Stimulated activated CD8-positive, alpha-beta memory T cell treated with anti-CD3 and anti-CD28 coated beads, Interleukin-15, amount 100 ng/mL, for 1 hour (primary cell): ENCODE measurements around the gene NPR3.

Experiments used
- DNase-seq: peaks from one replicate; pipeline ENCODE4 v3.0.0-alpha.2; 2020; ENCODE audit warnings: low read depth

NPR3 gene

DNA sequence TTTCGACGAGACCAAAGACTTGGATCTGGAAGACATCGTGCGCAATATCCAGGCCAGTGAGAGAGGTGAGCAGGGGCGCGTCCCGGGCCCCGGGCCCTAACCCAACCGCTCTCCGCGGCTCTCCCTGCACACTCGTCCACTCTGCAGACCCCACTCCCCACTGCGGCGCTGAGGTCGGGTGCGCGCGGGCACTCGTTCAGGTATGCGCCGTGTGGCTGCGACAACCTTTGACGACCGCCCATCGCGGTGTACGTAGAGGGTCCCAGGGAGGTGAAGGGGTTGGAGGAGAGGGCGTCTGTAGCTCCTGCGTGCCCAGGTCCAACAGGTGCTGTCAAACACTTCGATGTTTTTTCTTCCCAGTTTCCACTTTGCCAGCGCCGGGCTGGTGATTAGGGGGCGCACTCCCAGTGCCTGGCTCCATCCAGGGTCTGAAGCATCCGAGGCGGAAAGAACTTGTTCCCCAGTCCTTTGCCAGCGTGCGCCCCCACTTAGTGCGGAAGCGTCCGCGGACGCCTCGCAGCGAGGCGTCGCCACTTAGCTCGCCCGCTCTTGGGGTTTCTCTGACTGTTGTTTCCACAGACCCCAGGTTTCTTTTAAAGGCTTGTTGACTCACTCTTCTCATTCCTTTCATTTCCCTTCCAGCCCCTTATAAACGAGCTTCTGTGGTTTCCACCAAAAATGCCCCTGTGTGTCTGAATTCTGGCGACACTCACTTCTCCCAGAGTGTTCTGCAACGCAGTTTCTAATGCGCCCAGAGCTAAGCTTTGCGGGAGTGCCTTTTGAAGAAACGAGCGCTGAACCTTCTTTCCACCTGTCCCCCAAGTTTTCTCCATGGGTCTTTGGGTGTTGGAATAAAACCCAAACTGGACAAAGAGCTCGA, 1.6 kb downstream of the NPR3 start:
- no peak for DNase-seq

DNA sequence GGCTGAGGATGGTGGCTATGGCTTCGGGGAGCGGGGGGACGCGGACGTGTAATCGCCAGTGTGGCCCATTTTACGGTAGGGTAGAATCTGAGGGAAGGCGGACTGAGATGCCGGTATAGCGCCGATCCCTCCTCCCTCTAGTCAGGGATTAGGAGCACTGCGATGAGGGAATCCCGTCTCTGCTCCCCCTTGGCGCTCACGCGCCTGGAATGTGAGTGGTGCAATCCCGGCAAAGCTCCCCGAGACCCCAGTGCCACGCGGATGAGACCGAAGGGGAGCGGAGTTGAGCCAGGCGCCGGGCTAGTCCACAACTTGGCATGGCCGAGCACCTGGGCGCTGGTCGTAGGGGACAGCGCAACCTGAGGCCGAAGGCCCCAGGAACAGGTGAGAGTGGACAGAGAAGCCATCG, 2.2 kb downstream of the NPR3 start:
- no peak for DNase-seq

DNA sequence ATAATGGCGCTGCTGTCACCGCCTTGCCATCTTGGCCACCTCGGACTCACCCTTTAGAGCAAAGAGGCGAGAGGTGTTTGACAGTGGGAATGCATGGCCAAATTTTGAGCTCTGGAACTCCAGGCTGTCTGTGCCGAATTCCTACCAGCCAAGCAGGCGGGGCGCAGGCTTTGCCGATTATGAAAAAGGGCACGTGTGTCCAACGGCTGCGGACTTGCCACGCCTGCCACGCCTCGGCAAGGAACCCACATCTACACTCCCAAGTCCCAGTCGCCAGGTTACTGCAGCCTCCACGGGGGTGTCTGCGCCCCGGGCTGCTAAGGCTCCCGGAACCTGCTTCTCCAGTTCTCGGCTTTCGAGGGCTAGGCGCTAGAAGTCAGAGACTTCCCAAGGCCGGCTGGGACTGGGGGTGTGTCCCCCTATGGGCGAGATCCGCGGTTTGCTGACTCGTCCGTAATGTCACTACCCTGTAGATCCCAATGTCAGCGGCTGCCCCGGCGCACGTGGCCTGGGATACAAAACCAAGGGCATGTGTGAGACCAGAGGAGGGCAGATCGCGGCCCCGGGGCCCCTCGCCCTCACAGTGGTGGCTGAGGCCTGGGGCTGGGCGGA, 2.8 kb downstream of the NPR3 start:
- DNase-seq, result no peak

DNA sequence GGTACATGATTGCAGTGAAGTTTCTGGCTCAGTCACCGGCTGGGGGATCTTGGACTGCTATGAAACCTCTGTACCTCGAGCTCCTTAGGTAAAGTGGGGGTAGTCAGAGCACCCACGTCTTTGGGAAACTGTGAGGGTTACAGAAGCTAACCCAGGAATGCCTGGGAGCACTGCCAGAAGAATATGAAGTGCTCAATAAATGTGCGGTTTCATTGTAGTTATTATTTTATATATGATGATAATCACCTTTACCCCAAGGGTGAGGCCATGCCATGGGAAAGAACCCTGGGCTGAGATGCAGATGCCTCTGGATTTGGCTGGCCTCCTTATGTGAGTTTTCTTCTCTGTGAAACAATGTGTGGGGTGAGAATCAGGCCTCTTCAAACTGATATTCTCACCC, 3.7 kb downstream of the NPR3 start:
- DNase-seq, result no peak

DNA sequence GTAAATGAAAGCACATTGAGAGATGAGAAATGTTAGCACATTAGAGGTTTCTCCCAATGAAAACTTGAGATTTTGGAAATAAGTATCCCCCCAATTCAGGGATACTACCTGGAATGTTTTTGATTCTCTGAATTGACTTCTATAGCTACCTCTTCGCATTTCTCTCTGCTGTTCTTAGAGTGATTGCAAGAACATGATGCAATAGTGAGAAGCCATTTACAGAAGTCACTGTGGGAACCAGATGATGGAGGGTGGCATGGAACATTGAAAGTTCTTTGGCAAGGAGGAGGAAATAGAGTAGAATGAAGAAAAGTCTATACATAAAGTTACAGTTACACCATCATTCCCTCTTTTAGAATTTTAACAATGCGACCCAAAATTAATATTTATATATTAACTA, 9.2 kb downstream of the NPR3 start:
- no peak for DNase-seq

DNA sequence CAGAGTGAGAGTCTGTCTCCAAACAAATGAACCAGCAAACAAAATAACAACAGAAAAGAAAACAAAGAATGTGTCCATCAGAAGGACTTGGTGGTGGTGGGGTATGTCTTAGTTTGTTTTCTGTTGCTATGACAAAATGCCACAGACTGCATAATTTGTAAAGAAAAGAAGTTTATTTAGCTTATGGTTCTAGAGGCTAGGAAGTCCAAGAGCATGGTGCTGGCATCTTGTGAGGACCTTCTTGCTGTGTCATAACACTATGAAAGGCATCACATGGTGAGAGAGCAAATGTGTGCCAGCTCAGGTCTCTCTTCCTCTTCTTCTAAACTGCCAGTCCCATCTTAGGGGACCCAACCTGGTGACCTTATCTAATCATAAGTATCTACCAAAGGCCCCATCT, 10.5 kb downstream of the NPR3 start:
- no peak for DNase-seq

DNA sequence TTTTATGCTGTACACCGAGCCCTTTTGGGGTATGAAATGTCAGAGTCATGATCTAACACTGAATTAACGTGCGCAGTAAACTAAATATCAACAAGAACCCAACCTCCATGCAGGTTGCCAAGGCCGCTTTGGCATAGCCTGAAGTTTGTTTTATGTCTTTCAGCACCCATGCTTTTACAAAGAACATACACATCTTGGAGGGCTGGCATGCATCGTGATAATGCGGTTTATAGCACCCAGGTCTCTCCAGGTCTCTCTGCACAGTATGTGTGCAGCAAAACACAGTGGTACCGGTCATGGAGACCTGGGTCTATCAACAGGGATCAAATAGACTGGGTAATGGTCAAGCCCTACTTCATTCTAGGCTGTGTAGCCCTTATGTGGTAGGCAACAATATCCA, 11.8 kb downstream of the NPR3 start:
- no peak for DNase-seq

DNA sequence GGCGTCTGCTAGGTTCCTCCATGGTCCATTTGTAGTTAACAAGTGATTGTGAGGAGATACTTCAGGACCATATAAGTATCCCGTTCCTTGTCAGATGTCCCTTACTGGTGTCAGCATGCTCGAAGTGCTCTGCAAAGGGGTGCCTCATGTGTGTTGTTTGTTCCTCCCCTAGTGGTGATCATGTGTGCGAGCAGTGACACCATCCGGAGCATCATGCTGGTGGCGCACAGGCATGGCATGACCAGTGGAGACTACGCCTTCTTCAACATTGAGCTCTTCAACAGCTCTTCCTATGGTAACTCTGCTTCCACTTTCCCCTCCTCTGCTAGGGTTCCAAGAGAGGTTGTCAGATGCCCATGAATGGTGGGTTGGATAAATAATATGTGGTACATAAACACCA, 13.4 kb downstream of the NPR3 start:
- DNase-seq, result no peak

DNA sequence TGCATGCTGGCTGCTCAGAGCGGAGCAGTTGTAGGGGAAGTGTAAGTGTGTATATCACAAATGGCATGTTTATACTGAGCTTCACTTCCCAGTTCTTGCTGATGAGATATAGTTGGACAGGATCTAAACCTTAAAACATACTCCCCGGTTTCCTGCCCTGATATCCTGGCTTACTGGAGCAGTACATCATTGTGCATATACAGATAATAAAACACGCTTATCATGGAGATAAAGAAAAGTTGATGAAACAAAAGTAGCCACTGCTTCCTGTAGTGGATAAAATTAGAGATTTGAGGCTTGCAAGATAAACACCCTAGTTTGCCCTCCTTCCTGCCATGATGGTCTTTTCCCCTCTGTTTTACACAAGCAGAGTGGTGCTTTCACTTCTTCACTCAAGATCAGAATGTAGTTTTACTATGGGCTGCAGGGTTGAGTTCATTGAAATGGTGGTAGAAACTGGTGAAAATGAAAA, 15.0 kb downstream of the NPR3 start:
- DNase-seq, result no peak

DNA sequence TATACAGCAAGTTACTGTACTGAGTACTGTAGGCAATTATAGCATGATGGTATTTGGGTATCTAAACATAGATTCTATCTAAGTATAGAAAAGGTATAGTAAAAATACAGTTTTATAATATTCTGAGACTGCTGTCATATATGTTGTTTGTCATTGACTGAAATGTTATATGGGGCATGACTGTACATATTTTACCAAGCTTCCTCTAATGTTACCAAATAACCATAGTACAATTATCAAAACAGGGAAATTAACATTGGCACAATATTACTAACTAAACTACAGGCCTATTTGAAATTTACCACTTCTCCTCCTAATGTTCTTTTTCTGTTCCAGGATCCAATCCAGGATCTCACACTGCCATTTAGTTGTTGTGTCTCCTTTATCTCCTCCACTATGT, 18.5 kb downstream of the NPR3 start:
- no peak for DNase-seq

DNA sequence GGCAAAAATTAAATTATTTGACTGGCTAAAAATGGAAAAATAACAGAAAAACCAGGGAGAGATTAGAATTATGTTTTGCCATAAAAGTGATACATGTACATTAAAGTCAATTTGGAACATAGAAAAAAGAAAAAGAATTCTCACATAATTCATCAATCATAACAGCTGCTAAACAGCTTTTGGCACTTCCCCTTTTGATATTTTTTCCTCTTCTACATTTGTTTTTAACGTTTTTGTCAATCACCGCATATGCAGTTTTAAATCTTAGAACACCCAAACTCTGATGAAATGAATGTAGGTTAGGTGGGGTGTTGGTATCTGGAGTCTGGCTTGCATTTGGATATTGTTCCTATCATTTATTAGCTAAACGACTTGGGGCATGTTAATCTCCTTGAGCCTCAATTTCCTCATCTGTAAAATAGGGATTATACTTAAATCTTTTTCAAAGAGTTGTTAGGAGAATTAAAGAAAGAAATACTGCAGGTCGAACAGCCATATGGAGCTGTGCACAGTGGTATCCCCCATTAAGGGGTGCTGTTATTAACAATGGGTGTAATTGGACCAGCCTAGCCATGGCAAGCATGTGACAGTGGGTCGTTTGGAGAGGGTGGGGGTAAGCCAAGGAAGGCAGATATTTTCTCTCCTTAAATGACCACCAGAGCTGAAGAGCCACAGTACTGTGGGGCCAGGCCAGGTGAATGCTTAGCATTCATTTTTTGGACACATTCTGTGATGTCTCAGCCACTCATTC, 22.6 kb downstream of the NPR3 start:
- no peak for DNase-seq

DNA sequence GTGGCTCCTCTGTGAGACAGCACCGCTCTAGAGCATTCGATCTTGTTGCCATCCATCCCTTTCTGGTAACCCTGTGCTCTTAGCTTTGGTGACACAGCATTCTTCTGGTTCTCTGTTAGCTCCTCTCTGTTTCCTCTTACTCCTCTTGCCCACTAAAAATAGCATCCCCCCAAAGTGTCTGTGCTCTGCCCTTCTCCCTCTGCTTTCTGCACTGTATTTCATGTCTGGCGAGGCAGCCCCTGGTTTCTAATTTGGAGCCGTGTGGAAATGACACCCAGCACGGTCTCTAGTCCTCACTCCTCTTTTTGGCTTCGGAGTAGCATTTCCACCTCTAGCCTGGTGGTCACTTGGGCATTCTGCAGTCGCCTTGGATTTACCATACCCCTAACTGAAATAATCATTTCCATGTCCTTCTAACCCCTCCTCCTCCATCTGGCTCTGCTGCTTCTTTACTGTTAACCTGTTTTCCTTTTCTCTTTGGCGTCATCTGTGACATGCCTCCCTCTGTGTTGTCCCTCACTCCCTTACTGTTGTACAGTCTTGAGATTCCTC, 23.8 kb downstream of the NPR3 start:
- no peak for DNase-seq

DNA sequence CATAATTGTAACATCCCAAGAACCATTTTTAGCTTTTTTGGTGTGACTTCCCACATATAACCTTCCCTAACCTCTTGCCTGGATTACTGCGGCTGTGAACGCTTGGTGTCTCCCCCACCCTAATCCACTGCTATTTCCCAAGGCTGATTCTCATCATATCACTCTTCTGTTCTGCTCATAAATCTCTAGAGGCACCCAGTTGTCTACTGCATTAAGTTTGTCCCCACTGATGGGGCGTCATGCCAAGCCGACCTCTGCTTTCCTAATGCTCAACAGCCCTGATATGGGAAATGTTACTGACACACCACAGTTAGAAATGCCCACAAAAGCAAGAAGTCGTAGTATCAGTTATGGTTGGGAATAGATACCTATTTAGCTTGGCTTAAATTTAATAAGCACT, 24.4 kb downstream of the NPR3 start:
- no peak for DNase-seq

DNA sequence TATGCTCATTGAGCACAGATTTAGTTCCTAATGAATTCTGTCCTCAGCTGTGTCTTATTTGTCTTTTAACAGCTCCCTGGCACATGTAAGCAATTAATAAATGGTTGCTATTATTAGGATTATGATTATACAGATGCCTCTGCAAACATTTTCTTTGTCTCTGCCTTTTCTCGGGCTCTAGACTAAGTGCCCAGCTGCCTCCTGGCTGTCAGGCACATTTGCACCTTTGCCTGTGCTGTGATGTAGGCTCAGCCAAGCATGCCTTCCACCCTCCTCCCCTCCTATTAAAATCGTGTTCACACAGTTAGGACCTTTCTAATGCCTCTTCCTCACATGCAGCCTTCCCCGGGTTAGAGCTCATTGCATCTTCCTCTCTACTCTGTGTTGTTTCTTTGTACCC, 25.7 kb downstream of the NPR3 start:
- DNase-seq, result no peak

DNA sequence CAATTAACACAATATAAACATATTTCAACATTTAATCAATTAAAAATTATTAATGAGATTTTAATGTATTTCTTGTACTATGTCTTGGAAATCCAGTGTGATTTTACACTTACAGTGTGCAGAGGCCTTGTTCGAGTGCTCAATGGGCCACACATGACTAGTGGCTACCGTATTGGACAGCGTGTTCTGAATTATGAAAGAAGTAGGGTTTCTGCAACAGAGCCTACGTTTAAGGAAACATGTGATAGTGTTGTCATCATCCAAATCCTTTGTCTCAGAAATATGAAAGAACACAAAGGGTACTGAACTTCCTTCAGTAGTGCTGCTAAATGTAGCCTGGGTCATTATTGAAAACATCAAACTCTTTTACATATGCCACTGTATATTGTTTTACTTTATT, 29.5 kb downstream of the NPR3 start:
- no peak for DNase-seq

DNA sequence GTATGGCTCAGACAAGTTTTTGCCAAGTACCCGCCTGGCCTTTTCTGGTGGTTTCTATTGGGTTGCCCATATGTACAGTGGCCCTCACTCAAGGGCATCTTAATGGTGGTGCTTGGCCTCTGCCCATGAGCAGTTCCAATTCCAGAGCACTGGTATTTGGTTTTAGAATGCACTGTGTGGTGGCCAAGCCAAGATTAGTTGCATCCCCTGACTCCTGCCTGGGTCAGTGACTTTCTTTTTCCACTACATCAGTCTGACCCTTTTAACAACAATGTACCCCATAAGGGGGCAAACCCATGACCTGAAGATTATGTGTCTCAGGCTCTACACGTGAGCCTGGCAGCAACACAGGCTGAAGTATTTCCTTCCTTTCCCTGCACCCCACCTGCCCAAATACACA, 34.2 kb downstream of the NPR3 start:
- DNase-seq, result no peak

DNA sequence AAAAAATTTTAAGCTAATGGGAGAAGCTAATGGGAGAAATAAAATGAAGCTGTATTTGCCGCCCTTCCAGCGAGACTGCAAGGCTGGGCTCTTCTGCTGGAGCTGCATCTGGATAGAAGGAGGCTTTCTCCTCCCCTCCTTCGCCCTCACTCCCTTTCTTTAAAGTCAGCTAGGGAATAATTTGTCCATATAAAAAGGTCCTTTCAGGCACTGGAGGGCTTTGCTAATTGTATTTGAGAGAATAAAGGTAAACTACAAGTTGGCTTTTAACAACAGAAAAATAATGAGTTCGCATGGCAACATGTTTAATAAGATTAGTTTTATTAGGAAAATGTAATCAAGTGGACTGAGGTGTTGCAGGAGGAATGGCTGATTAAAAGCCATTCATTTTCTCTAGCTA, 41.3 kb downstream of the NPR3 start:
- DNase-seq, result no peak

DNA sequence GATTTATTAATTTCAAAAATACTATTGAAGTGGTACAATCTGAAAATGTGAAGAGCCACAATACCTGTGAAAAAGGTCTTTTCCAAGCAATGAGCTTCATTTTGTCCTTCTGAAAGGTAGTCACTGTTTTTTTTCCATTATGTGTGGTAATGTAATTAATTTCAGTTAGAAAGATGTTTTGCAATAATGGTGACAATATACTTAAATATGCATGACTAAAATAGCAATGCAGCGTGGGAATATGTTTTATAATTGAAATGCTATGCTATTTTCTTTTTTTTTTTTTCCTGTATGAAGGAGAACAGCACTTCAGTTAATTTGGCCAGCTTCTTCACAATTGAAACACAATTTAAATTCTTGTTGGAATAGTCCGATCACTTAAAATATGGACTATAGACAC, 41.9 kb downstream of the NPR3 start:
- DNase-seq, result no peak

DNA sequence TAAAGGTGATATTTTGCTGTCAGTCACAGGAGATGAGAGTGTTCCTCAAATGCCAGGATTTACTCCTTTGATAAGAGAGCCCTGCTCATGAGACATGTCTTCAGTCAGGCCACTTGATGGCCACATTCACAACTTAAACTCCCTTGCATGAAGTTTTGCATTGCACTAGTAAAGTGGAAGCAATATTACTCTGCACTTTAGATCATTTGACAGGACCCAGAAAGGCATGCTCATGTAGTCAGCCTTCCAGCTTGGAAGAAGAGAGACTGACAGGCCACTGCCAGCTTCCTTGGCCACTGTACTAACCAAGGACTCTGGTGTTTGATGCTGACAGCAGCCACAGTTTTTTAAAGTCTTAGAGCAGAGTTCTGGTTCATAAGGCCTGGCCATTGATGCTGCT, 42.6 kb downstream of the NPR3 start:
- no peak for DNase-seq

DNA sequence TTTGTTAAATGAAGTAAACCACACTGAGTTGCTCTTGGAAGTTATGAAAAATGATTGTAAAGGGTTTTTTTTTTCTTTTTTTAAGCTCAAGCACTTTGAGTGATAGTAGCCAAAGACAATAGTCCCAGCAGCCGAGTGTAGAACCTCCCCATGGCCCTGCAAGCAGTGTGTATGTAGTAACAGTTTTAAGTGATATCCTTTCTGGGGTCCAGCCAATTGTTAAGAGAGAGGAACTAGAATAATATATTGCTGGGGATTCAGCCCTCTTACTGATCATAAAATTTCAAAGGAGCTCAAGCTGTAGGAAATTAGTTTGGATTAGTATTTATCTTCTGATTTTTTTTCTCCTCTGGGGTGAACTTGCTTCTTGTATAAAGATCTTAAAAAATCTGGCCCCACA, 43.2 kb downstream of the NPR3 start:
- DNase-seq, result no peak

DNA sequence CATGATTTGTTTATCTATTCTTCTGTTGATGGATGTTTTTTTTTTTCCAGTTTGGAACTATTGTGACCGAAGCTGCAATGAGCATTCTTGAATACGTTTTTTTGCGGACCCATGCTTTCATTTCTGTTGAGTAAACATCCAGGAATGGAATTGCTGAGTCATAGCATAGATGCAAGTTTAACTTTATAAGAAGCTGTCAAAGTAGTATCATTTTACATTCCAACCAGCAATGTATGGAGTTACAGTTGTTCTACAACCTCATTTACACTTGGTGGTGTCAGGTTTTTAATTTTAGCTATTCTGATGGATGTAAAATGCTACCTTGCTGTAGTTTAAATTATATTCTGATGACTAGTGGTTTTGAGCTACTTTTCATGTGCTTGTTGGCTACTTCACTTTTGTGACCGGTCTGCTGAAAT, 49.0 kb downstream of the NPR3 start:
- DNase-seq, result no peak

DNA sequence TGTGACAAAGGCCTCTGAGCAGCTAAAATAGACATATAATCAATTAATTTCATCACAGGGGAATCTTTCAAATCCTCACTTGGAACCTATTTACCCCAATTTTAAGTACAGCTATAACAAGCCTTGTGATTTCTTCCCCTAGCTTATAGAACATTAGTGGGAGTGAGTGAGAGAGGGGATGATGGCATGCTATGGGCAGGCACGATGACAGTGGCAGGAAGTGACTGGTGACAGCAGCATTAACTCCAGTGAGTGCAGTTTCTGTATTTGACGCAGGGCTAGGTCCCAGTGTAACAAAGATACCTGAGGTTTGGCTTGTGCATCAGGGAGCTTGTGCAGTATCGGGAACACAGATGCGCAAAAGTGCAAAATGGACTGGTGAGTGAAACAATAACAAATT, 54.1 kb downstream of the NPR3 start:
- no peak for DNase-seq

DNA sequence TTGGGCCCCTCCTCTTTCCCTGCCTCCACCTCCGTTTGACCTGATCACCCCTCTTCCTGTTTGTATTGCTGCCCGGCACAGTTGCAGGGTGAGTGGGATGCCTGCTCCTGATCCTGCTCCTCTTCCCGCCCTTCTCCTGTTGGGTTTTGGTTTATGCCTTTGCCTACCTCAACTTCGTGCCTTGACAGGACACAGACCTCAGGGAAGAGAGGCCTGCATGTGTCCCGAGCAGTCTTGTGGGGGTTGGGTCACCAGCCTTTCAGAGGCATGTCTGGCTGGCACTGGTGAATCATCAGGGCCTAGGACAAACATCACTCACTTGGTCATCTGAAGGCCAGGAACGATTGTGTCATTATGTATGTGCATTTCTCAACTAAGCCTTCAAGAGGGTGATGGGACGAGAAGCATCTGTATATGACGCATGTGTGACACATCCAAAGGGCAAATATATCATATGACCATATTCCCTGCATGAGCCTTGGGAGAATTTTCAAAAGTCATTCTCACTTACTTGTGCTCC, 56.9 kb downstream of the NPR3 start:
- no peak for DNase-seq
